Right lobe of liver (tissue), 6 donors: ENCODE data around the gene TLE2. TPM values are rescaled to one million over a fixed set of nuclear protein-coding genes. Genes with fewer than 3 reads are reported as not detected.

Experiments
- ATAC-seq, 4 donors: fragments of 200-7000 bp; cut with Tn5 transposase; one replicate each; pipeline ENCODE4 v1.9.1; 2020; ENCODE audit warnings: mild to moderate bottlenecking in 4 of 4, moderate library complexity in 4 of 4
- DNase-seq, 3 donors: peaks; one replicate each; pipeline ENCODE4 v3.0.0-alpha.2; 2020
- H3K27ac ChIP-seq, 3 donors: fragments of 200-600 bp; one replicate each; pipeline ENCODE4 v1.8.0; 2022
- H3K27me3 ChIP-seq, 2 donors: fragments of 200-600 bp; one replicate each; pipeline ENCODE4 v1.8.0; 2022
- H3K36me3 ChIP-seq, 4 donors: fragments of 200-600 bp; sonication (generic) in 1 of 4; one replicate each; pipeline versions ENCODE4 v1.5.1 to v1.8.0; 2017 to 2022; ENCODE audit warnings: control low read depth in 1 of 4
- H3K4me1 ChIP-seq, 4 donors: fragments of 200-600 bp; sonication (generic) in 1 of 4; one replicate each; pipeline versions ENCODE4 v1.5.1 to v1.8.0; 2017 to 2022; ENCODE audit warnings: control low read depth in 1 of 4
- H3K4me3 ChIP-seq, 3 donors: fragments of 200-600 bp; one replicate each; pipeline ENCODE4 v1.8.0; 2022
- H3K9me3 ChIP-seq, 4 donors: fragments of 200-600 bp; sonication (generic) in 1 of 4; one replicate each; pipeline versions ENCODE4 v1.5.1 to v1.8.0; 2017 to 2022; ENCODE audit warnings: control low read depth in 1 of 4
- POLR2A ChIP-seq: fragments of 450-650 bp; IDR thresholded peaks from one replicate; pipeline ENCODE4 v1.6.1; 2017; ENCODE audit warnings: antibody characterized with exemption, mild to moderate bottlenecking
- WGBS: methylation state at CpG from one replicate; pipeline ENCODE4 v1.1.6; 2018; ENCODE audit warnings: low coverage, low lambda C conversion rate; ENCODE audit not compliant: insufficient coverage; ENCODE audit errors: missing lambda C conversion rate; 5-methylcytosine and 5-hydroxymethylcytosine counted together
- intact Hi-C, 2 donors: fragments of 100-400 bp; cut with DNase I; formaldehyde crosslinking; loops; one replicate each; pipeline versions ENCODE4 v1.11.2 to v1.14.1; 2022
- total RNA-seq, 6 experiments: library from RNA; depleted of rRNA in 2 of 6; stranded (reverse); fragments of >200 nt in 2 of 6; fragmentation: NEBNext Ultra II Directional in 3 of 6; extraction: Animal tissue kit (Norgen Biotek cat#: 25700) in 3 of 6; gene quantifications; one replicate each; pipeline versions ENCODE4 v1.1.0 to v1.2.4, GENCODE V29; 2016 to 2023
- TF ChIP-seq, protein P1 (sequence below), 4 donors: fragments of 200-600 bp in 3 of 4; fragments of 450-650 bp in 1 of 4; IDR thresholded peaks; one replicate each; pipeline versions ENCODE4 v1.5.1 to v1.8.0; 2016 to 2022; ENCODE audit warnings: antibody characterized with exemption in 4 of 4, mild to moderate bottlenecking in 2 of 4
- donor health status: DM: no; HTN: yes; CAD: no.
- donor health status: DM: no; HTN: no; CAD: no.
- donor health status: DM: no; HTN: no; CAD: no.
- donor health status: DM: no; HTN: yes; CAD: no.
- donor health status: DM: no; HTN: yes; CAD: no.

The TLE2 gene
- total RNA-seq, 6 experiments from 2014 or later: 6.1 to 20.6 (median 9.3) TPM

DNA sequence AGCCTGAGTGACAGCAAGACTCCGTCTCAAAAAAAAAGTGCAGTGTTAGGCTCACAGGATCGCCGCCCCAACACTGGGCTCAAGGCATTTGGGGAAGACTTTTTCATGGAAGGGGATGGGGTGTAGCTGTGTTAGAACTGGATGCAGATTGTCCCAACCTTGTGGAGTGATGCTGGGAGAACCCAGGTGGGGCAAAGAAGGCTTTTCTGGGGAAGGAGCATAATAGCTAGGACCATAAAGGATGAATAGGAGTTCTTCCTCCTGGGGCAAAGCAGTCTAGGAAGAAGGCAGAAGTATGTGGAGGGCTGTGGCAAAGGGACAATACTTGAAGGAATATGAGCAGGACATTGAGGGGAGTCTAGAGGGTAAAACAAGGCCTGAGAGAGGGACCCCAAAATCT lies 40.5 kb downstream of the TLE2 start:
- no peaks in the 10 kb centered on the region for H3K9me3 ChIP-seq
- H3K36me3 ChIP-seq: no peaks in the 10 kb centered on the region
- intact Hi-C loops: no loop called here
- no peaks in the 10 kb centered on the region for H3K27me3 ChIP-seq
- 100% methylated on average over 3 of the region's 3 CpGs for WGBS
- DNase-seq (no peak), ATAC-seq (no peak)
- H3K27ac ChIP-seq: no peak overlapping the region
- no peak overlapping the region for H3K4me3 ChIP-seq
- H3K4me1 ChIP-seq: peaks cover 0 to 5% (median 0%) of the 10 kb centered on the region in 4 donors
- TF ChIP-seq POLR2A: no peak
- TF ChIP-seq, protein P1, sequence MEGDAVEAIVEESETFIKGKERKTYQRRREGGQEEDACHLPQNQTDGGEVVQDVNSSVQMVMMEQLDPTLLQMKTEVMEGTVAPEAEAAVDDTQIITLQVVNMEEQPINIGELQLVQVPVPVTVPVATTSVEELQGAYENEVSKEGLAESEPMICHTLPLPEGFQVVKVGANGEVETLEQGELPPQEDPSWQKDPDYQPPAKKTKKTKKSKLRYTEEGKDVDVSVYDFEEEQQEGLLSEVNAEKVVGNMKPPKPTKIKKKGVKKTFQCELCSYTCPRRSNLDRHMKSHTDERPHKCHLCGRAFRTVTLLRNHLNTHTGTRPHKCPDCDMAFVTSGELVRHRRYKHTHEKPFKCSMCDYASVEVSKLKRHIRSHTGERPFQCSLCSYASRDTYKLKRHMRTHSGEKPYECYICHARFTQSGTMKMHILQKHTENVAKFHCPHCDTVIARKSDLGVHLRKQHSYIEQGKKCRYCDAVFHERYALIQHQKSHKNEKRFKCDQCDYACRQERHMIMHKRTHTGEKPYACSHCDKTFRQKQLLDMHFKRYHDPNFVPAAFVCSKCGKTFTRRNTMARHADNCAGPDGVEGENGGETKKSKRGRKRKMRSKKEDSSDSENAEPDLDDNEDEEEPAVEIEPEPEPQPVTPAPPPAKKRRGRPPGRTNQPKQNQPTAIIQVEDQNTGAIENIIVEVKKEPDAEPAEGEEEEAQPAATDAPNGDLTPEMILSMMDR (IDR thresholded peaks at IDR 0.05): no peak

GRCh38 chr19:2987797-2988196 lies 41.3 kb downstream of the TLE2 start:
- Histone ChIP-seq H3K9me3 (no peaks in the 10 kb centered on the region), H3K36me3 (no peaks in the 10 kb centered on the region), H3K27me3 (no peaks in the 10 kb centered on the region), H3K4me3 (no peak overlapping the region), H3K4me1 (peaks cover 0 to 9% (median 0%) of the 10 kb centered on the region in 4 donors), H3K27ac (no peak overlapping the region)
- TF ChIP-seq, protein P1 (IDR thresholded peaks at IDR 0.05): no peak
- no peak for TF ChIP-seq POLR2A
- 100% methylated on average over 2 of the region's 12 CpGs for WGBS
- DNase-seq (no peak), ATAC-seq (no peak)
- intact Hi-C loops: no loop called here

- intact Hi-C loops: no loop called here
- H3K36me3 ChIP-seq: no peaks in the 10 kb centered on the region
- no peaks in the 10 kb centered on the region for H3K27me3 ChIP-seq
- ATAC-seq (no peak), DNase-seq (no peak)
- no peak overlapping the region for H3K27ac ChIP-seq
- H3K4me1 ChIP-seq: peaks cover 0 to 13% (median 0%) of the 10 kb centered on the region in 4 donors
- no peaks in the 10 kb centered on the region for H3K9me3 ChIP-seq
- no peak overlapping the region for H3K4me3 ChIP-seq
- TF ChIP-seq, protein P1 (IDR thresholded peaks at IDR 0.05): no peak
- no peak for TF ChIP-seq POLR2A
- whole genome bisulfite sequencing: 24% methylated on average over 2 of the region's 20 CpGs
Measured at GRCh38 chr19:2986951-2987524, 42.0 kb downstream of the TLE2 start.

GRCh38 chr19:2984215-2984528 lies 44.9 kb downstream of the TLE2 start:
- peak overlapping the region in 2 of 3 donors; percentile 25 to 29 for H3K4me3 ChIP-seq
- TF ChIP-seq, protein P1 (IDR thresholded peaks at IDR 0.05): no peak
- no peak for TF ChIP-seq POLR2A
- DNase-seq (no peak), ATAC-seq (no peak)
- peaks cover 0 to 13% (median 0%) of the 10 kb centered on the region in 4 donors for H3K4me1 ChIP-seq
- H3K27me3 ChIP-seq: no peaks in the 10 kb centered on the region
- H3K9me3 ChIP-seq: no peaks in the 10 kb centered on the region
- intact Hi-C loops: no loop called here
- H3K36me3 ChIP-seq: no peaks in the 10 kb centered on the region
- 12% methylated on average over 12 of the region's 14 CpGs for WGBS
- H3K27ac ChIP-seq: no peak overlapping the region
